GM18909 (cell line): ENCODE measurements around the gene BIRC2.
"Not testable (repeated sequence)": the region's sequence is repeated elsewhere in the genome, so short reads cannot be mapped to it uniquely, and the experiment has no call there.

ENCODE experiments used
- ATAC-seq: cut with Tn5 transposase; IDR thresholded peaks from one replicate; pipeline ENCODE4 v1.9.1; 2021; ENCODE audit warnings: mild to moderate bottlenecking; ENCODE audit not compliant: unreplicated experiment, poor library complexity

Gene BIRC2

DNA sequence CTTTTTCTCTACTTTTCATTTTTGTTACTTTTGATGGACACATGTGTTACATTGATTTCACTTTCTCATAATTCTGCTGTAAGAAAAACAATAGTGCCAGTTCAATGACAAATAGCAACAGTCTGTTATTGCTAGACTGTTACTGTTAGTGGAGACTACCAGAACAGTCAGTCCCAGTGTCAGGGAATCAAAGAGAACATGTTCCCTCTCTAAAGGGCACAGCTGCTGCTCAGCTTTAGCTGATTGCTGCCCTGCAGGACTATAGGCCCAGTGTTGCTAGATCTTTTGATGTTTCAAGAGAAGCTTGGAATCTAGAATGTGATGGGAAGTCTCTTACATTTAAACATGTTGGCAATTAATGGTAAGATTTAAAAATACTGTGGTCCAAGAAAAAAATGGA, 26.3 kb upstream of the BIRC2 start:
- no peak for ATAC-seq

- no peak for ATAC-seq
These were observed 24.5 kb upstream of the BIRC2 start for GRCh38 chr11:102322560-102322959.

DNA sequence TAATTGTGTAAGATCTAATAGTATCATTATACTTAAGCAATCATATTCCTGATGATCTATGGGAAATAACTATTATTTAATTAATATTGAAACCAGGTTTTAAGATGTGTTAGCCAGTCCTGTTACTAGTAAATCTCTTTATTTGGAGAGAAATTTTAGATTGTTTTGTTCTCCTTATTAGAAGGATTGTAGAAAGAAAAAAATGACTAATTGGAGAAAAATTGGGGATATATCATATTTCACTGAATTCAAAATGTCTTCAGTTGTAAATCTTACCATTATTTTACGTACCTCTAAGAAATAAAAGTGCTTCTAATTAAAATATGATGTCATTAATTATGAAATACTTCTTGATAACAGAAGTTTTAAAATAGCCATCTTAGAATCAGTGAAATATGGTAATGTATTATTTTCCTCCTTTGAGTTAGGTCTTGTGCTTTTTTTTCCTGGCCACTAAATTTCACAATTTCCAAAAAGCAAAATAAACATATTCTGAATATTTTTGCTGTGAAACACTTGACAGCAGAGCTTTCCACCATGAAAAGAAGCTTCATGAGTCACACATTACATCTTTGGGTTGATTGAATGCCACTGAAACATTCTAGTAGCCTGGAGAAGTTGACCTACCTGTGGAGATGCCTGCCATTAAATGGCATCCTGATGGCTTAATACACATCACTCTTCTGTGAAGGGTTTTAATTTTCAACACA, 23.3 kb upstream of the BIRC2 start:
- ATAC-seq, result no peak

GRCh38 chr11:102325088-102325487, 21.9 kb upstream of the BIRC2 start:
- no peak for ATAC-seq

- no peak for ATAC-seq
These were observed 18.3 kb upstream of the BIRC2 start for GRCh38 chr11:102328748-102329147.

GRCh38 chr11:102330231-102330630, 16.8 kb upstream of the BIRC2 start:
- no peak for ATAC-seq

DNA sequence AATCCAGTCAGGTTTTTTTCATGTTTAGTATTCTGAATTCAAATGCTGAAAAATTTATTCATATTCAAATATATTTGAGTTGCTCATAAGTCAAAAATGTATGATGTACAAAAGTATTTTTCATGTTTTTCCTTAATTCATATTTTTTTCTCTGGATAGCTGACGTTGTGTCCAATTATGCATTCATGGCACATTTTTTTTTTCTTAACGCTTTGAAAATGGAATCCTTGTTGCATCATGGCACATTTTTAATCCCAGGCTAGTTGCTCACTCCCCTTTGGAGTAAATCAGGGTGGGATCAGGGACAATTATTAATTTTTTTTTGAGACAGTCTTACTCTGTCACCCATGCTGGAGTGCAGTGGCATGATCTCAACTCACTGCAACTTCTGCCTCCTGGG, 15.7 kb upstream of the BIRC2 start:
- ATAC-seq, result no peak

- no peak for ATAC-seq
These were observed 14.4 kb upstream of the BIRC2 start for GRCh38 chr11:102332611-102332994.

DNA sequence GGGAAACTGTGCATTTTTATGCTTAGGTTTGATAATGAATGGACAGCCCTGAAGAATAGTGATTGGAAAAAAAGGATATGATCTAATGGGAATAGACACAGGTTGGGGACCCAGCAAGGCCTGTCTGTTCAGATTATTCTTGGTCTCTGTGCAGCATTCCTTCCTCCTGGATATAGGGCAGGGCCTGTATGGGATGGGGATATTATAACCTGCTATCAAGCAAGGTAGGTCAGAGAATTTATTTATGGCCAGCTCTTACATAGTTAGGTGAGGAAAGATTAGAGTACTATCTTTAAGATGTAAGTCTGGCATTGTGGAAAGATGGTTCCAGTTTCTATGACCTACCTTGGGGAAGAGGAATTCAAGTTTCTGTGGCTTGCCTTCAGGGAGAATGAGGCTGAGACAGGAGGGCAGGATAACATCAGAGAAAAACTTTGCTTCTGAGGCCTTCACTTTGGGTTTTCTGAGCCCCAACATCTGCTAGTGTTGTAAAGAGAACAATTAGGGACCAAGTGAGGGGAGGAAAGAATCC, 8.5 kb upstream of the BIRC2 start:
- ATAC-seq, result no peak

DNA sequence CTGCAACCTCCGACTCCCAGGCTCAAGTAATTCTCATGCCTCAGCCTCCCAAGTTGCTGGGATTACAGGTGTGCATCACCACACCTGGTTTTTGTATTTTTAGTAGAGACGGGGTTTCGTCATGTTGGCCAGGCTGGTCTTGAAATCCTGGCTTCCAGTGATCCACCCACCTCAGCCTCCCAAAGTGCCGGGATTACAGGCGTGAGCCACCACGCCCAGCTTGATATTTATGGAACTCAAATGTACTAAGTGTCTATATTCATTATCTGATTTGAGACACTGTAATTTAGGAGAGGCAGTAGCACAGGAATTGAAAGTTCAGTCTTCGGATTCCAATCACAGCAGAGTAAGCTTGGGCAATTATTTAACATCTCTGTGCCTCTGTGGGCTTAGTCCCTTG, 5.7 kb upstream of the BIRC2 start:
- ATAC-seq, result not testable (repeated sequence)

DNA sequence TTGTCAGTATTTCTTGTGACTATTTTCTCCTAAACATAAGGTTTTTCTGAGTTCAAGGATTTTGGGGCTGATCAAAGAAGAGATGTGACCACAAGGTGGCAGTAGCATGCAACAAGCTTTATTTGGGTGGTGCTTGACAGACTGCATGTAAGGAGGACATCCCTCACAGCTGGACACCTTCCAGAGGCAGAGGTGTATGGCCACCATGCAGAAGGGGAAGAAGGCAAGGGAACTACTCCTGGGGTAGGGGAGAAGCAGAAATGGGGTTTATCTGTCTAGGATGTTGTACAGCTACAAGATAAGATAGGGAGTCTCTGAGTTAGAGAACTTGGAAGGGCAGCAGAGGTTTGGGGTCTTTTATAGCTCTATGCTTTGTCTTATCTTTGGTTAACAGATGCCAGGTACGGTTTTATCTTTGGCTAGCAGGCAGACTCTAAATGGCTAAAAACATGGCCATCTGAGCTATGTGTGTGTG, 5.1 kb upstream of the BIRC2 start:
- peak; percentile 52 for ATAC-seq

- no peak for ATAC-seq
These were observed 3.2 kb upstream of the BIRC2 start for GRCh38 chr11:102343809-102344208.

DNA sequence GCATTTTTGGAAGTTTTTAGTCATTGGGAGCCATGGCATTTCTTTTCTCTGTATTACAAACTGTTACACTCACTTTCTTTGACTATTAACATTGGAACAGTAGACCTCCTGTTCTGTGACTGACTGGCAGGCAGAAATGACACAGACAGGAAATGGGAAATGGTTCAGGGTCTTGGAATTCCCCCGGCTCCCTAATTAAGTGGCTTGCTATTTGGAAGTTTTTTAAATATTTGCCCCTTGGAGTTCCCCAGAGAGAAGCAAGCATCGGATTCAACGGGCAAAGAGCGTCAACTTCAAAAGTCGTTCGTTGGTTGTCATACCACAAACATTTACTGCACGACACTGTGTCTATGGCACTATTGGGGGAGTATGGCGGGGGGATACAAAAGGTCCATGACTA, 1.1 kb upstream of the BIRC2 start:
- no peak for ATAC-seq

- ATAC-seq, result no peak
These were observed 612 bp upstream of the BIRC2 start for GRCh38 chr11:102346456-102346747.

DNA sequence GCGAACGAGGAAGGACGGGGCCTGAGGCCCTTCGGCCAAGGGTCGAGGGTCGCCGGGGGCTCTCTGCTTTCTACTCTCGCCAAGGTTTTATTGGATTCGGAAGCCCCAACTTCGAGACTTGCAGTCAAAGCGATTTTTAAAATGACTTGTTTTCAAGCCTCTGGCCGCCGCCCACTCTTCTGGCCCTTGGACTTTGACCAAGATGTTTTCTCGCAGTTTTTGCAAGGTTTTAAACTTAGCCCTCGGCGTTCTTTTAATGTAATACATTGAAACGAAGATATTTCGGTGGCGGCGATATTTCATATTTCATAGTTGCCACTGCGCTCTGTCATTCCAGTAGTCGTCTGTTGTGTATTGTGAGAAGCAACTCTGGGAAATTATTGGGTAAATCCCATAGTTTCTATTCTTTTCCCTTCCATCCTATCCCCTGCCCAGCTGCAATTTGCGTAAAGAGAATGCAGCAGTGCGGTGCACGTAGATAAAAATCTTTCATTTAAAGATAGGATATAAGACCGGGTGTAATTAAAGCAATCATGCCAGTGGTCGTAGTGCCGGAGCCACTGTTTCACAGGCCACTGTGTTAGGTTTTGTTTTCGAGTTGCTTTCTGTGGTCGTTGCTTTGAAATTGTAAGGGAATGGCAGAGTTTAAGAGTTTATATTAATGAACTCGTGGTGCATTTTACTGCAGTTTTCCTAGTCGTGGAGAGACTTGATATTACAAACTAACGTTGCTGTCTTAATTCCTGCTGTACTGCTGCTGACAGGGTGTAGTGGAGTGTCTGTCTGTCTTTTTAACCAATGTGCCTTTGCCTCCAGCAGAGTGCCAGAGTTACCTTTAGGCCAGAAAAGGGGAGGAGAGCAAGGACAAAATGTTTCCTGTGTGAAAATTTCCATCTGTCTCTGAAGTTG, 702 bp downstream of the BIRC2 start:
- ATAC-seq, result peak; percentile 18

DNA sequence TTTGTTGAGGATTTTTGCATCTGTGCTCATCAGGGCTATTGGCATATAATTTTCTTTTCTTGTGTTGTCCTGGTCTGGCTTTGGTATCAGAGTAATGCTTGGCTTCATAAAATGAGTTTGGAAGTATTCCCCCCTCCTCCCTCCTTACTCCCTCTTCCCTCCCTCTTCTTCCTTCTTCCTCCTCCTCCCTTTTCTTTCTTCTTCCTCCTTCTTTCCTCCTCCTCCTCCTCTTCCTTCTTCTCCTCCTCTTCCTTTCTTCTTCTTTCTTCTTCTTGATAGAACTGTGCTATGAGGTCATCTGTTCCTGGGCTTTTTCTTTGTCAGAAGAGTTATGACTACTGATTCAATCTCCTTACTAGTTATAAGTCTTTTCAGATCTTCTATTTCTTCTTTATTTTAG, 10.1 kb downstream of the BIRC2 start:
- ATAC-seq, result no peak

- ATAC-seq, result no peak
These were observed 12.4 kb downstream of the BIRC2 start for GRCh38 chr11:102359372-102359771.

DNA sequence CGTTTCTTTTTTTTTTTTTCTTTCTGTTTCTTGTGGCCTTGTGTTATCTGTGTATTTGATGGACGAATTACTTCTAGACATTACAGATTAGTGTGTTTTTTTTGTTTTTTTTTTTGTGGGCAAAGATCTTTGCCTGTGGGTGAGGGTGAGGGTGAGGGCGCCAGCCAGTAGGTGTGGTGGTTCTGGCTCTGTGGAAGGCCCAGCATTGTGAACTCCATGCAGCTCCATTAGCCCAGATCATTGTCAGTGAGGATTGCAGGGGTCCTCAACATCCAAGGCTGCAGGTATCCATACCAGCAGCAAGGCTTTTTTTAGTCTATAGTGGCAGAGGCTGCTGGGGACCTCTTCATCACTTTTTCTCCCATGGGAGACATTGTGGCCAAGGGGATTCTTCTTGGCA, 13.7 kb downstream of the BIRC2 start:
- no peak for ATAC-seq

DNA sequence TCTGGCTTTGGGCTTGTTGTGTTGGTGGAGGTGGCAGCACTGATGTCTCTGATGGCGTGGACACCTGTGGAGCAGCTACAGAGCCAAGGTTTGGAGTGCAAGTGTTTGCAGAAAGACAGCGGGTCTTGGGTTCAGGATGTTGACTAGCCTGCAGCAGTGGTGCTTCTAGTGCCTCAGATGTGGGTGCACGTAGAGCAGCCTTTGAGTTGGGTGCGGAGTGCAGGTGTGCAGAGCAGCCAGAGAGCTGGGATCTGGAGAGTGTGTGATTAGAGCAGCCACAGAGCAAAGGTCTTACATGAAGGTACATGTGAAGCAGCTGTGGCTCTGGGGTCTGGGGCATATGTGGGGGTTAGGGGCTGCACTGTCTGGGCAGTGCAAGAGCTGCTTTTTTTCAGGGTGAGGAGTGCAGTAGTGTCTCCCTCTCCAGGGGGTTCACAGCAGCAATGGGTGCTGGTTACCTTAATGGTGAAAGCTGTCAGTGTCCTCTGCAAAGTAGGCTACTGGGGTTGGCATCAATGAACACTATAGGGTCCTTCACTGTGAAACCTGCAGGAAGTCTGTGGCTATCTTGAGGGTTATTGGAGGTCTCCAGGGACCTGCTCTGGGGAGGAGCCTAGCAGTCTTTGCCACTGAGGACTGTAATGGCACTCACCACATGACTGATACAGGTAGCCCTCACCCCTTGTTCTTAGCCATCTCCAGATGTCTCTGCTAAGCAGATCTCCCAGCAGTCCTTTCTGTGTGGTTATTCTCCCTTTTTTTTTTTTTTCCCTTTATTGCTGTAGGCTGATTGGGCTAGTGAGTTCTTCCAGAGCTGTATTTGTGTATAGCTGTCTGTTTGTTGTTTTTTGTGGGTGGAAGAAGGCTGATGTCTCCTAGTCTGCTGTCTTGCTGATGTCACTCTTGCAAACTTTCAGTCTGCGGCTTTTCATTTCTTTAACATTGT, 14.3 kb downstream of the BIRC2 start:
- peak; percentile 99 for ATAC-seq

GRCh38 chr11:102364991-102365390, 18.0 kb downstream of the BIRC2 start:
- ATAC-seq, result no peak
